Activated T-helper 1 cell treated with anti-CD3 and anti-CD28 coated beads, Interleukin-2, amount 50 U/mL, for 16 hours (primary cell): ENCODE measurements around the gene AKAP13.
"Not testable (repeated sequence)": the region's sequence is repeated elsewhere in the genome, so short reads cannot be mapped to it uniquely, and the experiment has no call there.

Experiments used
- DNase-seq, 2 donors: peaks; one replicate each; pipeline ENCODE4 v3.0.0-alpha.2; 2020; ENCODE audit warnings: low read depth in 1 of 2, low spot score in 1 of 2

AKAP13 gene

GRCh38 chr15:85349062-85349461, 31.3 kb upstream of the AKAP13 start:
- not testable (repeated sequence) for DNase-seq

GRCh38 chr15:85350395-85350794, 30.0 kb upstream of the AKAP13 start:
- DNase-seq, result no peak

- DNase-seq, result not testable (repeated sequence)
These were observed 28.9 kb upstream of the AKAP13 start for GRCh38 chr15:85351501-85351900.

- no peak for DNase-seq
These were observed 28.4 kb upstream of the AKAP13 start for GRCh38 chr15:85351965-85352364.

- DNase-seq, result no peak
These were observed 26.9 kb upstream of the AKAP13 start for GRCh38 chr15:85353516-85353915.

GRCh38 chr15:85354461-85354860, 25.9 kb upstream of the AKAP13 start:
- no peak for DNase-seq

GRCh38 chr15:85354948-85355347, 25.5 kb upstream of the AKAP13 start:
- DNase-seq, result no peak

- DNase-seq, result no peak
These were observed 24.1 kb upstream of the AKAP13 start for GRCh38 chr15:85356276-85356675.

GRCh38 chr15:85361323-85361722, 19.1 kb upstream of the AKAP13 start:
- no peak for DNase-seq

- DNase-seq, result no peak
These were observed 17.8 kb upstream of the AKAP13 start for GRCh38 chr15:85362436-85363081.

- DNase-seq, result no peak
These were observed 14.4 kb upstream of the AKAP13 start for GRCh38 chr15:85365980-85366379.

GRCh38 chr15:85367741-85368140, 12.7 kb upstream of the AKAP13 start:
- no peak for DNase-seq

GRCh38 chr15:85374831-85375230, 5.6 kb upstream of the AKAP13 start:
- no peak for DNase-seq

- DNase-seq, result no peak
These were observed 3.1 kb upstream of the AKAP13 start for GRCh38 chr15:85377269-85377668.

- DNase-seq, result no peak
These were observed 2.4 kb upstream of the AKAP13 start for GRCh38 chr15:85377986-85378385.

- peak in 1 of 2 donors; percentile 18 for DNase-seq
These were observed 836 bp upstream of the AKAP13 start for GRCh38 chr15:85379403-85380131.

GRCh38 chr15:85380812-85381642, 624 bp downstream of the AKAP13 start:
- DNase-seq, result peak; percentile 16 to 57

GRCh38 chr15:85381850-85382751, 1.7 kb downstream of the AKAP13 start:
- DNase-seq, result no peak

- no peak for DNase-seq
These were observed 2.5 kb downstream of the AKAP13 start for GRCh38 chr15:85382942-85383341.

- no peak for DNase-seq
These were observed 3.2 kb downstream of the AKAP13 start for GRCh38 chr15:85383470-85384148.
